OCI-LY7 (cell line): Measurements from ENCODE around the gene THAP2.

ENCODE experiments used
- CTCF ChIP-seq: fragments of 200-600 bp; sonication (generic); conservative IDR thresholded peaks from 2 replicates; pipeline ENCODE4 v1.5.1; 2014; ENCODE audit warnings: mild to moderate bottlenecking, antibody characterized with exemption, low read length, moderate library complexity, mixed read lengths
- EZH2phosphoT487 ChIP-seq: fragments of 200-600 bp; sonication (generic); IDR thresholded peaks from 2 replicates; pipeline ENCODE4 v1.6.1; 2018; ENCODE audit warnings: low read depth, borderline replicate concordance, mild to moderate bottlenecking, mixed run types, antibody characterized with exemption, low read length, moderate library complexity, mixed read lengths

- no peak for TF ChIP-seq CTCF
- no peak for TF ChIP-seq EZH2phosphoT487
Observed at GRCh38 chr12:71626768-71627167, 37.3 kb upstream of the THAP2 start.
